Body of pancreas (tissue), 4 donors: ENCODE data around the gene ASAP2.

Experiments used
- CTCF ChIP-seq, 7 experiments: fragments of 450-650 bp in 4 of 7; fragments of 200-600 bp in 3 of 7; sonication (generic) in 3 of 7; IDR thresholded peaks; one replicate each; pipeline ENCODE4 v1.5.1; 2016 to 2019; ENCODE audit warnings: antibody characterized with exemption in 7 of 7
- POLR2A ChIP-seq, 3 donors: fragments of 450-650 bp; IDR thresholded peaks; one replicate each; pipeline ENCODE4 v1.6.1; 2016; ENCODE audit warnings: antibody characterized with exemption in 3 of 3, mild to moderate bottlenecking in 2 of 3

DNA sequence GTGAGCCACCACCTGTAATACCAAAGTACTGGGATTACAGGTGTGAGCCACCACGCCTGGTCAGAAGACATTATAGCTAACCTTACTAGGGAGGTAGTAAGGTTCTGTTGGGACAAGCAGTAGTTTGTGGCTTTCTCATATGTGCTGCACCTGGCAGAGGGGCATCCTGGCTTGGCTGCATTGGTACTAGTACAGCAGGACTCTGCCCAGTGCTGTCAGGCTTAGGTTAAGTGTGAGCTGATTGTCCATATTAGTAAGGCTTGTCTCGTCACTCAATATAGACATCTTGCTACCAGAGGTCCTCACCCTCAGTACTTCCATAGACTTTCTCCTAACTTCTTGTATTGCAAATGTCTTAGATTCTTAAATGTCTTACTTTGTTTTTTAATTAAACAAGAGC lies 96.1 kb downstream of the ASAP2 start:
- TF ChIP-seq CTCF (IDR thresholded peaks at IDR 0.05) (no peak), POLR2A (IDR thresholded peaks at IDR 0.05) (no peak)
